MM.1S (cell line): ENCODE measurements around the gene TXN2.

Source experiments
- EZH2 ChIP-seq: fragments of 300-600 bp; sonication (generic); optimal IDR thresholded peaks from 2 replicates; pipeline ENCODE3; 2017; ENCODE audit warnings: low read depth, mild to moderate bottlenecking, antibody characterized with exemption, low read length, mixed read lengths
- EZH2phosphoT487 ChIP-seq: fragments of 300-600 bp; sonication (generic); IDR thresholded peaks from 2 replicates; pipeline ENCODE4 v1.6.1; 2018; ENCODE audit warnings: antibody characterized with exemption, low read length
- TF ChIP-seq, protein P1 (sequence below): fragments of 300-600 bp; sonication (generic); IDR thresholded peaks from 2 replicates; pipeline ENCODE4 v1.5.1; 2016; ENCODE audit warnings: antibody characterized with exemption, low read length, mixed read lengths

GRCh38 chr22:36417281-36417686 lies 64.2 kb downstream of the TXN2 start:
- TF ChIP-seq, protein P1, sequence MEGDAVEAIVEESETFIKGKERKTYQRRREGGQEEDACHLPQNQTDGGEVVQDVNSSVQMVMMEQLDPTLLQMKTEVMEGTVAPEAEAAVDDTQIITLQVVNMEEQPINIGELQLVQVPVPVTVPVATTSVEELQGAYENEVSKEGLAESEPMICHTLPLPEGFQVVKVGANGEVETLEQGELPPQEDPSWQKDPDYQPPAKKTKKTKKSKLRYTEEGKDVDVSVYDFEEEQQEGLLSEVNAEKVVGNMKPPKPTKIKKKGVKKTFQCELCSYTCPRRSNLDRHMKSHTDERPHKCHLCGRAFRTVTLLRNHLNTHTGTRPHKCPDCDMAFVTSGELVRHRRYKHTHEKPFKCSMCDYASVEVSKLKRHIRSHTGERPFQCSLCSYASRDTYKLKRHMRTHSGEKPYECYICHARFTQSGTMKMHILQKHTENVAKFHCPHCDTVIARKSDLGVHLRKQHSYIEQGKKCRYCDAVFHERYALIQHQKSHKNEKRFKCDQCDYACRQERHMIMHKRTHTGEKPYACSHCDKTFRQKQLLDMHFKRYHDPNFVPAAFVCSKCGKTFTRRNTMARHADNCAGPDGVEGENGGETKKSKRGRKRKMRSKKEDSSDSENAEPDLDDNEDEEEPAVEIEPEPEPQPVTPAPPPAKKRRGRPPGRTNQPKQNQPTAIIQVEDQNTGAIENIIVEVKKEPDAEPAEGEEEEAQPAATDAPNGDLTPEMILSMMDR, result no peak
- TF ChIP-seq EZH2 (no peak), EZH2phosphoT487 (no peak)
